ENCODE results near the gene CENPP. TPM values are rescaled to one million over a fixed set of nuclear protein-coding genes. Genes with fewer than 3 reads are reported as not detected.

CENPP gene
- total RNA-seq, 1 donor from 2014 or later: 5.7 TPM

DNA sequence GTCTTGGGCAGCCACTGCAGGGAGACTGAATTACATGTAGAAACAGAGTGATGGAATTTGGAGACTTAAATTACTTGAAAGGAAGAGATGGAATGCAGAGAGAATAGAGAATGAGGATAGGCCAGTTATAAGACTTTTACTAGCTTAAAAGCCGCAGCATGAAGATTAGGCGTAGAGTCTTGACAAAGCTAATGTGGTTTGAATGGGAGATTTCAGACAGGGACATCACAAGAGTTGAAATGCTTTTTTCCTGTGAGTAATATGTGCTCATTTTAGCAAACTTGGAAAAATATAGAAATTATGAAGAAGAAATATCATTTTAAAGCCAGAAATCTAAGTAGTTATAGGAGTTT, 7.5 kb downstream of the CENPP start:
- TF ChIP-seq, protein P1, sequence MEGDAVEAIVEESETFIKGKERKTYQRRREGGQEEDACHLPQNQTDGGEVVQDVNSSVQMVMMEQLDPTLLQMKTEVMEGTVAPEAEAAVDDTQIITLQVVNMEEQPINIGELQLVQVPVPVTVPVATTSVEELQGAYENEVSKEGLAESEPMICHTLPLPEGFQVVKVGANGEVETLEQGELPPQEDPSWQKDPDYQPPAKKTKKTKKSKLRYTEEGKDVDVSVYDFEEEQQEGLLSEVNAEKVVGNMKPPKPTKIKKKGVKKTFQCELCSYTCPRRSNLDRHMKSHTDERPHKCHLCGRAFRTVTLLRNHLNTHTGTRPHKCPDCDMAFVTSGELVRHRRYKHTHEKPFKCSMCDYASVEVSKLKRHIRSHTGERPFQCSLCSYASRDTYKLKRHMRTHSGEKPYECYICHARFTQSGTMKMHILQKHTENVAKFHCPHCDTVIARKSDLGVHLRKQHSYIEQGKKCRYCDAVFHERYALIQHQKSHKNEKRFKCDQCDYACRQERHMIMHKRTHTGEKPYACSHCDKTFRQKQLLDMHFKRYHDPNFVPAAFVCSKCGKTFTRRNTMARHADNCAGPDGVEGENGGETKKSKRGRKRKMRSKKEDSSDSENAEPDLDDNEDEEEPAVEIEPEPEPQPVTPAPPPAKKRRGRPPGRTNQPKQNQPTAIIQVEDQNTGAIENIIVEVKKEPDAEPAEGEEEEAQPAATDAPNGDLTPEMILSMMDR (IDR thresholded peaks at IDR 0.05; ENCODE audit: partially characterized antibody, unreplicated experiment): no peak
- H3K4me1 Mint-ChIP-seq (ENCODE audit: low read depth, unreplicated experiment): no peaks in the 10 kb centered on the region
- no peak for DNase-seq
- no peaks in the 10 kb centered on the region for H3K36me3 Mint-ChIP-seq (ENCODE audit: unreplicated experiment)
- no peak overlapping the region for H3K27ac Mint-ChIP-seq (ENCODE audit: unreplicated experiment)
- H3K9me3 Mint-ChIP-seq (ENCODE audit: unreplicated experiment): no peaks in the 10 kb centered on the region
- H3K27me3 Mint-ChIP-seq (ENCODE audit: unreplicated experiment): peaks cover 2% of the 10 kb centered on the region
- H3K4me3 Mint-ChIP-seq (ENCODE audit: unreplicated experiment): no peak overlapping the region

GRCh38 chr9:92341578-92341977, 15.8 kb downstream of the CENPP start:
- Mint-ChIP-seq H3K27me3 (ENCODE audit: unreplicated experiment) (no peaks in the 10 kb centered on the region), H3K9me3 (ENCODE audit: unreplicated experiment) (no peaks in the 10 kb centered on the region), H3K36me3 (ENCODE audit: unreplicated experiment) (peaks cover 10% of the 10 kb centered on the region), H3K4me3 (ENCODE audit: unreplicated experiment) (no peak overlapping the region), H3K27ac (ENCODE audit: unreplicated experiment) (no peak overlapping the region), H3K4me1 (ENCODE audit: low read depth, unreplicated experiment) (no peaks in the 10 kb centered on the region)
- no peak for DNase-seq
- TF ChIP-seq, protein P1 (IDR thresholded peaks at IDR 0.05; ENCODE audit: partially characterized antibody, unreplicated experiment): no peak

DNA sequence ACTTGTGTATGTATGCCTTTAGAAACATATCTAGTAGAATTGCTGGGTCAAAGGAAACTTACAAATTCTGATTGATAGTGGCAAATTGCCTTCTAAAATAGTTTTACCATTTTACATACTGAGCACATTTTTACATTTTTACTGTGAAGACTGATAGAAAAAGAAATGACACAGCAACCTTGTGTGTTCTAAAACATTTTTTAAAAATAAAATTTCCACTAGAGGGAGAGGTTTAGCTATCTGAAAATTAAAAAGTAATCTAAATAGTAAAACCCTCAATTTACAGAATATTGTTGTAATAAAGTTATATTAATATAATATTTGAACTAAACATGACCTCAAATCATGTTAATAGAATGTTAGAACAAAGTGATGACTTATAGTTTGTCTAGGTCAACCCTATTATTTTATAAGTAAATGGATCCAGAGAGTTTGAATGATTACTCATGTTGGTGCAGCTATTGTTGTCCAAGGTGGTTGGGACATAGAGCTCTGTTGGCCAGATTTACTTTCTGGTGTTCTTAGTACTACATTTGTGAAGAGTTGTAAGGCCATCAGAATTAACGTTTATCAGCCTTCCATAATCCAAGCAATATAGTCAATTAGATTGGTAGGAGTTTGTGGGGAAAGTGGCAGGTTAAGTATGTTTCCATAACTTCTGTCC, 17.2 kb downstream of the CENPP start:
- H3K27ac Mint-ChIP-seq (ENCODE audit: unreplicated experiment): no peak overlapping the region
- peaks cover 10% of the 10 kb centered on the region for H3K36me3 Mint-ChIP-seq (ENCODE audit: unreplicated experiment)
- TF ChIP-seq, protein P1 (IDR thresholded peaks at IDR 0.05; ENCODE audit: partially characterized antibody, unreplicated experiment): no peak
- no peaks in the 10 kb centered on the region for H3K9me3 Mint-ChIP-seq (ENCODE audit: unreplicated experiment)
- H3K4me1 Mint-ChIP-seq (ENCODE audit: low read depth, unreplicated experiment): no peaks in the 10 kb centered on the region
- no peak overlapping the region for H3K4me3 Mint-ChIP-seq (ENCODE audit: unreplicated experiment)
- DNase-seq: no peak
- no peaks in the 10 kb centered on the region for H3K27me3 Mint-ChIP-seq (ENCODE audit: unreplicated experiment)

DNA sequence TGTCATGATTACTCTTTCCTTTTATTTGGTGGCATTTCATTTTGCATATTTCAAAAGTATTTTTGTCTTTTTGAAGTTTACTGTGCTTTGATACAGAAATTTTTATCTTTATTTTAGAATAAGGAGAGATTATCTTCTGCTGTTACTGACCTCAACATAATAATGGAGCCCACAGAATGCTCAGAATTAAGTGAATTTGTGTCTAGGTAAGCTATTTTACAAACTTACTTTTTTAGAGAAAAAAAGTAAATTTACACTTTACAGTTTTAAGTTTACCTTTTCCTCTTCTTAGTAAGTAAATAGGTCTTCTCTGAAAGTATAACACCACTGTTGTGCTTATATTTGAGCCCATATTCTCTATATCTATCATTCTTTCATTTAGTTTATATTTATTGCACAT, 19.8 kb downstream of the CENPP start:
- H3K27me3 Mint-ChIP-seq (ENCODE audit: unreplicated experiment): no peaks in the 10 kb centered on the region
- no peak overlapping the region for H3K27ac Mint-ChIP-seq (ENCODE audit: unreplicated experiment)

More for the DNA sequence above, 19.8 kb downstream of the CENPP start:
- Mint-ChIP-seq H3K4me1 (ENCODE audit: low read depth, unreplicated experiment) (no peaks in the 10 kb centered on the region), H3K4me3 (ENCODE audit: unreplicated experiment) (no peak overlapping the region), H3K36me3 (ENCODE audit: unreplicated experiment) (peaks cover 5% of the 10 kb centered on the region), H3K9me3 (ENCODE audit: unreplicated experiment) (no peaks in the 10 kb centered on the region)
- TF ChIP-seq, protein P1 (IDR thresholded peaks at IDR 0.05; ENCODE audit: partially characterized antibody, unreplicated experiment): no peak
- no peak for DNase-seq
